Mucosa of rectum (tissue), 2 donors: Measurements from ENCODE around the gene STC2.

Experiments used
- H3K27ac ChIP-seq, 2 donors: one replicate each; pipeline ENCODE4 v1.7.0; 2013; ENCODE audit warnings: inconsistent platforms in 2 of 2, low read depth in 2 of 2, low read length in 2 of 2
- H3K27me3 ChIP-seq, 2 donors: one replicate each; pipeline ENCODE4 v1.7.0; 2013; ENCODE audit warnings: low read length in 2 of 2; ENCODE audit not compliant: control insufficient read depth in 2 of 2, insufficient read depth in 2 of 2
- H3K36me3 ChIP-seq, 2 donors: one replicate each; pipeline ENCODE4 v1.7.0; 2013; ENCODE audit warnings: low read length in 2 of 2; ENCODE audit not compliant: control insufficient read depth in 2 of 2, insufficient read depth in 2 of 2
- H3K4me1 ChIP-seq, 2 donors: one replicate each; pipeline ENCODE4 v1.7.0; 2013; ENCODE audit warnings: low read length in 2 of 2, mild to moderate bottlenecking in 1 of 2; ENCODE audit not compliant: control insufficient read depth in 2 of 2, insufficient read depth in 2 of 2
- H3K4me3 ChIP-seq, 2 donors: one replicate each; pipeline ENCODE4 v1.7.0; 2013; ENCODE audit warnings: low read length in 2 of 2
- H3K9ac ChIP-seq, 2 donors: one replicate each; pipeline ENCODE4 v1.7.0; 2013; ENCODE audit warnings: low read length in 2 of 2, low read depth in 1 of 2, mild to moderate bottlenecking in 1 of 2
- H3K9me3 ChIP-seq, 2 donors: one replicate each; pipeline ENCODE4 v1.7.0; 2013; ENCODE audit warnings: low read length in 2 of 2; ENCODE audit not compliant: control insufficient read depth in 2 of 2
- donor health status: healthy.
- donor health status: Normal muscosa, but diverticular disease.

Gene STC2

DNA sequence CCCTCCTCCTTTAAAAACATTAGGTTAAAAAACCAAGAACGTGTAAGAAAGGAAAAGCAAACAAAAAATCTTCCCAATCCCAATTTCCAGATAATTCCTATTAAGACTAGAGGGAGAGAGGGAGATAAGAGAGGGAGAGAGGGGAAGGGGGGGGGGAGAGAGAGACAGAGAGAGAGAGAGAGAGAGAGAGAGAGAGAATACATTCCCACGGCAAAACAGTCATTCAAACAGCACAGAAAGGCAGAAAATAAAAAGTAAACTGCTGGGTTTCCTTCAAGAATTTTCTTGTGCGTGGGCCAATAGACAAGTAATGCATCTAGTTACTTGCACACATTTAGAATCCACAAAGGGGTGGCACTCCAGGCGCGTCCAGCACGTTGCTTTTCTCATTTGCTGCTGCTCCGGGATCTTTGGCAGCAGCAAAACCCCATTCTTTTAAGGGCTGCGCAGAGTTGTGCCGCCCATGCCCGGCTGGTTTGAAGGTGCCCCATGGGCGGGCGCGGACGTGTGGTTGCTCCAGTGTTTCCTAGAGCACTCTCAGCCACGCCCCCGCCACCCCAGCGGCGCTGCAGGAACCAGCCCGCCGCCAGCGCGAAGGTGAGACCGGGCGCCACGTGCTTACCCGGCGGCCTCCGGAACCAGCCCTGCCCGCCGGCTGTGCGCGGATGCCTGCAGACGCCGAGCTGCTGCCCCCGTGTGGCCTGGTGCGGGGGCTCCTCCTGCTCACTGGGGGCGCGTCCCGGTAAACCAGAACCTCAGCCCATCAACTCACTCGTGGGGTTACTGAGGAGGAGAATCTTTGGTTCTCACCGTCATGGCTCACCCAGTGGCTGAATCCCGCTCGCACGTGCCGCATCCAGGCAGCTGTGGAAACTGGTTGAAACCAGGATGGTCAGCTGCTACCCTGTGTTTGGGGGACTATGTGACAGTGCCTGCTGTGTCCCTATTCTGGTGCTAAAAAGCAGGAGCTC, 44.6 kb downstream of the STC2 start:
- Histone ChIP-seq H3K9ac (no peak overlapping the region), H3K4me1 (peaks cover 0 to 2% of the 10 kb centered on the region in 2 donors), H3K27ac (no peak overlapping the region), H3K4me3 (no peak overlapping the region), H3K27me3 (peaks cover 10 to 30% of the 10 kb centered on the region in 2 donors), H3K36me3 (no peaks in the 10 kb centered on the region), H3K9me3 (no peaks in the 10 kb centered on the region)

DNA sequence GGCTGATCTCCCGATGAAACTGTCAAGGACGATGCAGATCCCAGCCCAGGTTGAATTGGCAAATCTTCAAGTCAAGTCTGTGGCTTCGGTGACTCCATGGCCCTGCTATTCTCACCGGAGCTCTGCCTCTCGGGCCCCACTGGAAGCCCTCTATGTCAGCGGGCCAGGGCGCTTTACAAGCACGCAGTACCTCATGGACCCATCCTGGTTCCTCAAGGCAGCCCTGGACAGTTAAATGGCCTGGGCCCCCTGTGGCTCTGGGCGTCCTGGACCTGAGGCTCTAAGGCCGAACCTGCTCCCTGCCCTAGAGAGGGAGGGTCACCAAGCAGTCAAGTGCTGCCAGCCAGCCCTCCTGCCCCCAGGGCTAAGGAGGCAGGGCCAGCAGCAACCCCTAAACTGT, 45.3 kb downstream of the STC2 start:
- Histone ChIP-seq H3K27ac (no peak overlapping the region), H3K4me3 (no peak overlapping the region), H3K36me3 (no peaks in the 10 kb centered on the region), H3K4me1 (peaks cover 0 to 2% of the 10 kb centered on the region in 2 donors), H3K9me3 (no peaks in the 10 kb centered on the region), H3K27me3 (peaks cover 10 to 30% of the 10 kb centered on the region in 2 donors), H3K9ac (no peak overlapping the region)

DNA sequence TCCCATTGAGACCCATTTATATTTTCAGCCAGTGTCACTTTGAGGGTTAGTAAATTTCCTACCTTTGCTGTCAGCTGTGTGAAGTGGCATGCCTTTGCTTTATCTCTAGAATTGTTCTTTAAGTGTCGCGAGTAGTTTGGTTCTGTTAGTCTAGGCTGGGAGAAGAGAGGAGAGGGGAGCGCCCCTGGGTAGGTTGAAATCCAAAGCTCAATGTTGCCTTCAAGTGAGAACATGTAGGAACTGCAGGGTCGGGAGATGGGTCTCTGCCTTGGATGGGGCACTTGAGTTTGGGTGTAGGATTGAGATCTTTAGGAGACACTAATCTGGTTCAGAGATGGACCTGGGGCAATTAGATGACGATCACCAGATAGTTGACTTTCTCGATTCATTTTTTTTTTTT, 46.3 kb downstream of the STC2 start:
- H3K4me1 ChIP-seq, result peaks cover 0 to 2% of the 10 kb centered on the region in 2 donors
- H3K27me3 ChIP-seq, result peaks cover 10 to 30% of the 10 kb centered on the region in 2 donors
- no peaks in the 10 kb centered on the region for H3K9me3 ChIP-seq
- H3K27ac ChIP-seq, result no peak overlapping the region
- H3K4me3 ChIP-seq, result no peak overlapping the region
- no peak overlapping the region for H3K9ac ChIP-seq
- H3K36me3 ChIP-seq, result no peaks in the 10 kb centered on the region

DNA sequence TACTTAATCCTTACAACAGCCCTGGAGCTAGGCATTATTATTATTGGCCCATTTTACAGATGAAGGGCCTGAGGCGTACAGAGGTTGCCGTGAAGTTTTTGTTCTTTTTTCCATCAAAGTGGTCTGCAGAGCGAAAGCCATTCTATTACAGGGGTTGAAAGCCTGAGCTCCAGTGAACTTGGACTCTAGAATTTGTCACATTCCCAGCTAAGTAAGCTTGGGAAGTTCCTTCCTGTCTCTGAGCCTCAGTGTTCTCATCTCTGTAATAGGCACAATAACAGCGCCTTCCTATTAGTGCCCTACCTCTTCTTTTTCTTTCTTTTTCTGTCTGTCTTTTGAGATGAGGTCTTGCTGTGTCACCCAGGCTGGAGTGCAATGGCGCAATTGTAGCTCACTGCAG, 49.0 kb downstream of the STC2 start:
- peaks cover 8 to 19% of the 10 kb centered on the region in 2 donors for H3K27me3 ChIP-seq
- peaks cover 0 to 2% of the 10 kb centered on the region in 2 donors for H3K4me1 ChIP-seq
- no peak overlapping the region for H3K9ac ChIP-seq
- no peak overlapping the region for H3K4me3 ChIP-seq
- no peaks in the 10 kb centered on the region for H3K36me3 ChIP-seq
- no peaks in the 10 kb centered on the region for H3K9me3 ChIP-seq
- H3K27ac ChIP-seq, result no peak overlapping the region

DNA sequence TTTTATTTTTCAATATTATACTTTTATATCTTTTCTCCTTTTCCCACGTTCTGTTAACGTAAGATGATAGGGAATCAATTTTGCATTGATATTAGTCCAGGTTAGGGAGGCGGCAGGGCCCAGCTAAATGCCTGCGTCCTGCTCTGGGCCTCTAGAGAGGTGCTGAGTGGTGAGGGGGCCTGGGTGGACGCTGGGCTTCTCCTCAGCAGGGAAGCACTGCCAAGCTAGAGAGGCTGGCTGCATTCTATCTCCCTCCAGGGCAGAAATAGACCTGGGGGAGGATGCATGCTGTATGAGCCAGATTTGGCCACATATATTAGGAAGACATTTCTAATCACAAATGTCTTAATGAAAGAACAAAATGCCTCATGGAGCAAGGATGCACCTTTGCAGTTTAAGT, 49.6 kb downstream of the STC2 start:
- Histone ChIP-seq H3K9ac (no peak overlapping the region), H3K4me3 (no peak overlapping the region), H3K36me3 (no peaks in the 10 kb centered on the region), H3K9me3 (no peaks in the 10 kb centered on the region), H3K27me3 (peaks cover 5 to 16% of the 10 kb centered on the region in 2 donors), H3K4me1 (peaks cover 0 to 2% of the 10 kb centered on the region in 2 donors), H3K27ac (no peak overlapping the region)

DNA sequence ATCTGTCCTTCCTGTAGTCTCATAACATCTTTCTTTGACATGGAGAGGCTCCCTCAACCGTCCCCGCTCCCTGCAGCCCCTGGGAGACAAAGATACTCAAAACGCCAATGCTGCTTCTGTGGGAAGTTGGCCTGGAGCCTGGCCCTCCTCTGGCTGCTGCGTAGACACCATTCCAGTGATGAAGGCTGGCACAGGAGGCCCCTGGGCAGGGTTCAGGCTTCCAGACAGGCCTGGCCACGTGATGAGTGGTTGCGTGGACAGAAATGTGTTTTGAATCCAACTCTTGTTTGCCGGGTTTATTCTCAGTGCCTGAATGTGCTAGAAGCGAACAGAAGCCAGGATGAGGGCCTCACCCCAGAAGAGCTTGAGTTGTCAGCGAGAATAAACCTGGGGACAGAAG, 50.0 kb downstream of the STC2 start:
- H3K4me1 ChIP-seq, result no peaks in the 10 kb centered on the region
- H3K9ac ChIP-seq, result no peak overlapping the region
- H3K4me3 ChIP-seq, result no peak overlapping the region
- H3K27me3 ChIP-seq, result peaks cover 5 to 14% of the 10 kb centered on the region in 2 donors
- no peak overlapping the region for H3K27ac ChIP-seq
- H3K9me3 ChIP-seq, result no peaks in the 10 kb centered on the region
- H3K36me3 ChIP-seq, result no peaks in the 10 kb centered on the region

DNA sequence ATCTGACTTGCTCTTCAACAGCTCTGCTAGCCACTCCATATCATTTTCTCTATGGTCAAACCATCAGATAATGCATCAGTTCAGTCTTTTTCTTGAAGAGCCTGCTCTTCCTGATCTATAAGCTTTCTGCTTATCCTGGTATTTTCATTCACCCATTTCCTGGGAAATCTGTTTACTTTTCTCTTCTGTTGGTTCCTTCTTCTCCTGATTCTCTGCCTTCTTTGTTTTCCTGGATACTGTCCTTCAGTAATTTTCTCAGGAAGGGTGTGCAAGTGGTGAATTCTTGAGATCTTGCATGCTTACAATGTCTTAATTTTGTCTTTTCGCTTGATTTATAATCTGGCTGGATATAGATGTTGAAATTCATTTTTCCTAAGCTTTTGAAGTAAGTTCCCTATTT, 53.4 kb downstream of the STC2 start:
- peaks cover 0 to under 1% of the 10 kb centered on the region in 2 donors for H3K27me3 ChIP-seq
- no peaks in the 10 kb centered on the region for H3K36me3 ChIP-seq
- H3K4me1 ChIP-seq, result no peaks in the 10 kb centered on the region
- no peaks in the 10 kb centered on the region for H3K9me3 ChIP-seq
- H3K4me3 ChIP-seq, result no peak overlapping the region
- H3K27ac ChIP-seq, result no peak overlapping the region
- no peak overlapping the region for H3K9ac ChIP-seq

DNA sequence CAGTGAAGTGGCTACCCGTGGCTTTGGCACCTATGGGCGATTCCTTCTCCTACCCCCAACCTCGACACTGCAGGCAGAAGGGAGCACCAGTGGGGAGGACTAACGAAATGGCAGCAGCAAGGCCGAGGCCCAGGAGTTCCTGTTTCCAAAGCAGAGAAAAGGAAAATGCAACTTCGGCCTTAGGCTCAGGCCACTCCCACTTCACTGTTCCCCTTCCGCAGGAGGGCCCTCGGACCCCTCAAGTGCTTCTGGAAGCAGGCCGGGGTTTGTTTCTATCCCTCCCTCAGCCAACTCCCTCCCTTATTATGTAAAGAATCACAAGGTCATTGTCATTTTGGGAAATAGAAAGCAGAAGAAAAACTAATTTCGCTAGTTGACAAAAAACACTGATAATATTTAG, 56.8 kb downstream of the STC2 start:
- no peaks in the 10 kb centered on the region for H3K9me3 ChIP-seq
- peaks cover 3 to 5% of the 10 kb centered on the region in 2 donors for H3K27me3 ChIP-seq
- H3K27ac ChIP-seq, result no peak overlapping the region
- no peak overlapping the region for H3K4me3 ChIP-seq
- no peak overlapping the region for H3K9ac ChIP-seq
- no peaks in the 10 kb centered on the region for H3K4me1 ChIP-seq
- H3K36me3 ChIP-seq, result no peaks in the 10 kb centered on the region

DNA sequence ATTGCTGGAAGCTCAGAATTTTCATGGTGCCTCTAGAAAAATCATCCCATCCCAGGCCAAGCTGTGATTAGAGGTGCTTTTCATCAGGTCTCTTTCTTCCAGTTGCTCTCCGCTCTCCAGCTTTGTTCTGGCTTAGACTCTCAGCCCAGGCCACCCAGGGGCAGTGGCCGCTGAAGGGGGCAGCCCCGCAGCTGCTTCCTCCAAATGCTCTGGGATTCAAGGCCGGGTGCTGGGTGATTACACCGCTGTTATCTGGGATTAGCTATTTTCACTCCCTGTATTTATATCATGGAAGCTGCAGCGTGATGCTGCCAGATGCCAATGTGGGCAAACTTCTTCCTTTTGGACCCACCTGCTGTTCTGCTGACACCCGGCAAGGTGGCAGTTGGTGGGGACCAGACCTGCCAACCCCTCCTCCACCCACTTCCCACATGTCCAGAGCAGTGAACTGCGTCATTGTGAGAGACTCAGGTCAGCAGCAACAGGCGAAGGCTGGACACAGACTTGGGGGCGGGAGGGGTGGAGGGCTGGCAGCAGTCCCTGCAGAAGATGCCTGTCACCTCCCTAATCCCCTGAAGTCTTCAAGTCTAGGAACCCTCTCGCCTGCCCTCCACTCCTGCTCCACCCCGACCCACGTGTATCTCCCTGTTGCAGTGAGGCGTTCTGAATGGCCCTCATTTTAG, 59.3 kb downstream of the STC2 start:
- Histone ChIP-seq H3K36me3 (no peaks in the 10 kb centered on the region), H3K27ac (no peak overlapping the region), H3K4me1 (no peaks in the 10 kb centered on the region), H3K9ac (no peak overlapping the region), H3K4me3 (no peak overlapping the region), H3K27me3 (peaks cover 3 to 7% of the 10 kb centered on the region in 2 donors), H3K9me3 (no peaks in the 10 kb centered on the region)

DNA sequence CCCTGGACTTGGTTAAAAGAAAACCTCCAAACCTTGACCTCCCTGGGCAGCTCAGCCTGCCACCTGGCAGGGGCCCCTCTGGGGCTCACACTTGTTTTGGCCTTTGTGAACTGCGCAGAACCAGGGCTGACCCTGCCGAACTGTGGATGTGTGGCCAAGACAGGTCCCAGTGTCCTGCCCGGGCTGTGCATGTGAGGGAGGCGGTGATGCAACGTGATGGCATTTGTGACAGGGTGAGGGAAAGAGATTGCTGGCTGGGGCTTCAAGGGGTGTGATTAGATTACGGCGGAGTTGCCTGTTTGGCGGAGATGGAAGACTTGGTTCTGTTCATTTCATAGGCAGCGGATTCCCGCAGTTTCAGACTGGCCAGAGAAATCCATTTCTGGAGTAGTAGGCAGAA, 62.8 kb downstream of the STC2 start:
- no peak overlapping the region for H3K9ac ChIP-seq
- H3K4me1 ChIP-seq, result no peaks in the 10 kb centered on the region
- no peaks in the 10 kb centered on the region for H3K9me3 ChIP-seq
- H3K4me3 ChIP-seq, result no peak overlapping the region
- peaks cover 3 to 7% of the 10 kb centered on the region in 2 donors for H3K27me3 ChIP-seq
- no peak overlapping the region for H3K27ac ChIP-seq
- H3K36me3 ChIP-seq, result no peaks in the 10 kb centered on the region
